ENCODE results near the gene NPR3.

The NPR3 gene

DNA sequence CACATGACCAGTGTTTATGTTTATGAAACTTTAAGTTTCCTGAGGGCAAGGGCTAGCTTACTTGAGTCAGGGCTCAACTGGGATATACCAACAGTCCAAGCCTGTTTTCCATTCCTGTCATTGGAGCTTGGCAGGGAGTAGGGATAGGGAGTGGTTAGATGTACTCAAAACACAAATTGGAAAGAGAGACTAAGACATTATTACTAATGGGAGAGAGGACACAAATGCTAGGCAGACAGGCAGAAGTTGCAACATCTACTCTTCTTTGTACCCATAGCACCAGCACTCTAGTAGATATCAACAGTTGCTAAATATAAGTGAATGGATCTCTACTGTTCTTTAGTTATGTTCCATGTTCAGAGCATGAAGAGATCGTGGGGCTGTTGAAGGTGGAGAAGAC is 62.8 kb downstream of the NPR3 start:
- DNase-seq (ENCODE audit: insufficient read length, low spot score), result no peak
- FAIRE-seq, result no peak
- TF ChIP-seq POLR2A (IDR thresholded peaks at IDR 0.05; ENCODE audit: low read depth, low read length), result no peak
- no peak for TF ChIP-seq PAX5 (IDR thresholded peaks at IDR 0.05; ENCODE audit: insufficient read depth, low read length, severe bottlenecking)
- no peak for TF ChIP-seq POLR2AphosphoS5 (IDR thresholded peaks at IDR 0.05; ENCODE audit: low read depth, low read length)
- no peak for TF ChIP-seq POU2F2 (IDR thresholded peaks at IDR 0.05; ENCODE audit: low read depth, low read length)
- no peak for TF ChIP-seq TAF1 (IDR thresholded peaks at IDR 0.05; ENCODE audit: low read depth, low read length)
- no peak for TF ChIP-seq SPI1 (IDR thresholded peaks at IDR 0.05; ENCODE audit: low read depth, low read length)

DNA sequence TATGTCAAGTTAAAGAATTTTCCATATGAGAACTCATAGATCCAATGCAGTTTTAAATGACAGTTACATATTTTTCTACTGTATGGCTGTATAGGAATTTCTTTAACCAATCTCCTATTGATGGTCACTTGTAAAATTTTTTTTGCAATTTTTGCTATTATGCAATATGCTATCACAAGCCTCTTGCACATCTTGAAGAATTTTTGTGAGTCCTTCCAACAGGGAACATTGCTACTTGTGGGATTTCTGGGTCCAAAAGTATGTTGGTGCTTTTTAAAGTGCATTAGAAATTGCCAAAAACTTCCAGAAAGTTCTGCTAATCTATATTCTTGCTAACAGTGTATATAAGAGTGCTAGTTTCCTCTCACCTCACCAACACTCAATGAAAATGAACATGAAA is 65.1 kb downstream of the NPR3 start:
- FAIRE-seq (no peak), DNase-seq (ENCODE audit: insufficient read length, low spot score) (no peak)
- TF ChIP-seq POU2F2 (IDR thresholded peaks at IDR 0.05; ENCODE audit: low read depth, low read length), result no peak
- no peak for TF ChIP-seq POLR2AphosphoS5 (IDR thresholded peaks at IDR 0.05; ENCODE audit: low read depth, low read length)
- no peak for TF ChIP-seq TAF1 (IDR thresholded peaks at IDR 0.05; ENCODE audit: low read depth, low read length)
- TF ChIP-seq POLR2A (IDR thresholded peaks at IDR 0.05; ENCODE audit: low read depth, low read length), result no peak
- TF ChIP-seq SPI1 (IDR thresholded peaks at IDR 0.05; ENCODE audit: low read depth, low read length), result no peak
- TF ChIP-seq PAX5 (IDR thresholded peaks at IDR 0.05; ENCODE audit: insufficient read depth, low read length, severe bottlenecking), result no peak

DNA sequence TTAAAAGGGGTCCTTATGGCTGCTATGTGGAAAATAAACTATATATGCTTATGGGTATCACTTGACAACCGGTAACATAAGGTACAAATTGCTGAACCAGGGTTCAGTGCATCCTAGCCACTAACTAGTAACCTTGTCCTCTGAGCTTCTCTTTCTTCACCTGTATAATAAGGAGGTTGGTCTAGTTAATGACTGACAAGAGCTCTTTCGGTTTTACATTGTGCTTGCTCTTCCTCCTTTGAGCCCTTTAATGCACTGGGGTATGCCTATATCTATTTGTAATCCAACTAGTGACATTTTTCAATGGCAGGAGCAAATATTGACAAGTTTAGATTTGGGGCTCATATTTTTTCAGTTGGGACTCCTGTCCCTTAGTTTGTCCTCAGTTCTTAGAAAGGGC is 66.1 kb downstream of the NPR3 start:
- no peak for DNase-seq (ENCODE audit: insufficient read length, low spot score)
- no peak for FAIRE-seq
- TF ChIP-seq PAX5 (IDR thresholded peaks at IDR 0.05; ENCODE audit: insufficient read depth, low read length, severe bottlenecking), result no peak
- no peak for TF ChIP-seq POLR2AphosphoS5 (IDR thresholded peaks at IDR 0.05; ENCODE audit: low read depth, low read length)
- no peak for TF ChIP-seq POU2F2 (IDR thresholded peaks at IDR 0.05; ENCODE audit: low read depth, low read length)

DNA sequence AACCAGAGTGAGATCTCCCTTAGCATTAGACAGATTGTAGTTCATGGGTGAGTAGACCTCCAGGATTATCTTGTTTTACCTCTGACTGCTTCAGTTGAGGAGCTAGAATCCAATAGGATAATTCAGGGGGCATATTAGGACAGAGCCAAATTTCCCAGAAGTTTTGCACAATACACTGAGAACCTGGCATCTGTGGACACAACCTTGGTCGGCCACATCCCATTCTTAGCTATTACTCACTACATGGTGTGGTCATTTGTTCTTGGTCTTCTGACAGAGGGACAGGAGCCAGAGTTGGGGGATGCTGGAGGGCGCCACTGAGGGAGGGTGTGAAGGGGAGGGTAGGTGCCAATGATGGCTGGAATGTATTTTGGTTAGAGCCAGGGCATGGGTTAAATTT is 66.6 kb downstream of the NPR3 start:
- TF ChIP-seq TAF1 (IDR thresholded peaks at IDR 0.05; ENCODE audit: low read depth, low read length) (no peak), SPI1 (IDR thresholded peaks at IDR 0.05; ENCODE audit: low read depth, low read length) (no peak), POLR2A (IDR thresholded peaks at IDR 0.05; ENCODE audit: low read depth, low read length) (no peak), POU2F2 (IDR thresholded peaks at IDR 0.05; ENCODE audit: low read depth, low read length) (no peak), POLR2AphosphoS5 (IDR thresholded peaks at IDR 0.05; ENCODE audit: low read depth, low read length) (no peak), PAX5 (IDR thresholded peaks at IDR 0.05; ENCODE audit: insufficient read depth, low read length, severe bottlenecking) (no peak)
- DNase-seq (ENCODE audit: insufficient read length, low spot score), result no peak
- FAIRE-seq, result no peak

DNA sequence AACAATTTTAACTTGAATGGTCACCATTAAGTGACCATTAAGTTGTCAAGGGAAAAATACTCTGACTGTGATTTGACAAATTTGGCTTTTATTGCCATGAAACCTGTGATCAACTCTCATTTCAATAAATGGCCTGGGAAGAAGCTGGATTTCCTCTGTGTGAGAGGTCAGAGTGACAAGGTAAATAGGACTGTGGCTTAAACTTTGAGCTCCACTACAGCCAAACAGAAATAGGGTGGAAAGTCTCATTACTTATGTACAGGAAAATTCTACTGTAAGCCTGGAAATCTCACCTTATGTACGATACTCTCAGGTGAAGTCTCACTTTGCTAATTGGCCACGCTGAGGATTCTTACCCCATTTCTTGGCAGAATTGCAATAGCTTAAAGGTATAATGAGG is 67.3 kb downstream of the NPR3 start:
- DNase-seq (ENCODE audit: insufficient read length, low spot score), result no peak
- no peak for TF ChIP-seq PAX5 (IDR thresholded peaks at IDR 0.05; ENCODE audit: insufficient read depth, low read length, severe bottlenecking)
- TF ChIP-seq POU2F2 (IDR thresholded peaks at IDR 0.05; ENCODE audit: low read depth, low read length), result no peak
- TF ChIP-seq POLR2AphosphoS5 (IDR thresholded peaks at IDR 0.05; ENCODE audit: low read depth, low read length), result no peak
- no peak for TF ChIP-seq POLR2A (IDR thresholded peaks at IDR 0.05; ENCODE audit: low read depth, low read length)
- TF ChIP-seq SPI1 (IDR thresholded peaks at IDR 0.05; ENCODE audit: low read depth, low read length), result no peak
- TF ChIP-seq TAF1 (IDR thresholded peaks at IDR 0.05; ENCODE audit: low read depth, low read length), result no peak
- FAIRE-seq, result no peak

DNA sequence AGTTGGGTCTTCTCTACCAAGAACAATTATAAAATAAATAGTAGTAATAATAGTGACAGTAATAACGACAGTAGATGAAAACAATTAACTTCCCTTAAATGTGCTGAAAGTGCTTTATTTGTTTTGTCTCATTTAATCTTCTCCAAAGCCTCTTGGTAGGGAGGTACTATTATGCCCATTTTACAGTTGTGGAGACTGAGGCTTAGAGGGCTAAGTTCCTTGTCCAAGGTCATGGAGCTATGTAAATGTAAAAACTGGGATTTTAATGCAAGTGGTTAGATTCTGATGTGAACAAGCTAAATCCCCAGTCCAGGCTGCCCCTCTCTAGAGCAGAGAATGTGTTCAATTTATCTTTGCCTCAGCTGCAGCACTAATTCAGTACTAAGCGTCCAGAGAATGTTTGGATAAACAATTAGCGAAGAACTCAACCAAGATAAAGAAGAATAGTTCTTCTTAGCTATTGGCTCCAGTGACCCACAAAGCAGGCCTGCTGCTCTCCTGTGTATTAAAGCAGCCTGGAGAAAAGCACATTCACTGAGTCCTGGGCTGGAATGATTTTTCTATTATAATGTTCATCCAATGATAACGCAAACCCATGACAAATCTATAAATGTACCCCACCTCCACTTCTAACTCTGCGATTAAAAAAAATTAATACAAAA is 68.8 kb downstream of the NPR3 start:
- FAIRE-seq, result no peak
- TF ChIP-seq POU2F2 (IDR thresholded peaks at IDR 0.05; ENCODE audit: low read depth, low read length), result no peak
- TF ChIP-seq POLR2A (IDR thresholded peaks at IDR 0.05; ENCODE audit: low read depth, low read length), result no peak
- no peak for TF ChIP-seq TAF1 (IDR thresholded peaks at IDR 0.05; ENCODE audit: low read depth, low read length)
- no peak for TF ChIP-seq PAX5 (IDR thresholded peaks at IDR 0.05; ENCODE audit: insufficient read depth, low read length, severe bottlenecking)
- no peak for TF ChIP-seq SPI1 (IDR thresholded peaks at IDR 0.05; ENCODE audit: low read depth, low read length)
- no peak for TF ChIP-seq POLR2AphosphoS5 (IDR thresholded peaks at IDR 0.05; ENCODE audit: low read depth, low read length)
- DNase-seq (ENCODE audit: insufficient read length, low spot score), result no peak

DNA sequence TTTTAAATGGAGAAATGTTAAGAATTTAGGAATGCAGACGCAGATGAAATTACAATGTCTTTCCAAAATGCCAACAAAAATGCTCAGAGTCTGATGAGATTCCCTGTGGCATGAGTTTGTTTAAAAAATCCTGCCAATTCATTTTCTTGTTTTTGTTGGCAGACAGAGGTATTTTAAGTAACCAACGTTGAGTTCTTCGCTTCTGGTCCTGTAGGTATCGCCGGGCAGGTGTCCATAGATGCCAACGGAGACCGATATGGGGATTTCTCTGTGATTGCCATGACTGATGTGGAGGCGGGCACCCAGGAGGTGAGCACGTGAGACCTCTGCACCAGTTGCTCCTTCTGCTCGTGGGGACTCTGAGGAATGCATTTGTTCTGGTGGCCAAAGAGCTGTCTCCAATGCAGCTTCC is 69.4 kb downstream of the NPR3 start:
- DNase-seq (ENCODE audit: insufficient read length, low spot score) (no peak), FAIRE-seq (no peak)
- no peak for TF ChIP-seq POLR2A (IDR thresholded peaks at IDR 0.05; ENCODE audit: low read depth, low read length)
- TF ChIP-seq TAF1 (IDR thresholded peaks at IDR 0.05; ENCODE audit: low read depth, low read length), result no peak
- no peak for TF ChIP-seq SPI1 (IDR thresholded peaks at IDR 0.05; ENCODE audit: low read depth, low read length)
- no peak for TF ChIP-seq POU2F2 (IDR thresholded peaks at IDR 0.05; ENCODE audit: low read depth, low read length)
- no peak for TF ChIP-seq POLR2AphosphoS5 (IDR thresholded peaks at IDR 0.05; ENCODE audit: low read depth, low read length)
- no peak for TF ChIP-seq PAX5 (IDR thresholded peaks at IDR 0.05; ENCODE audit: insufficient read depth, low read length, severe bottlenecking)

DNA sequence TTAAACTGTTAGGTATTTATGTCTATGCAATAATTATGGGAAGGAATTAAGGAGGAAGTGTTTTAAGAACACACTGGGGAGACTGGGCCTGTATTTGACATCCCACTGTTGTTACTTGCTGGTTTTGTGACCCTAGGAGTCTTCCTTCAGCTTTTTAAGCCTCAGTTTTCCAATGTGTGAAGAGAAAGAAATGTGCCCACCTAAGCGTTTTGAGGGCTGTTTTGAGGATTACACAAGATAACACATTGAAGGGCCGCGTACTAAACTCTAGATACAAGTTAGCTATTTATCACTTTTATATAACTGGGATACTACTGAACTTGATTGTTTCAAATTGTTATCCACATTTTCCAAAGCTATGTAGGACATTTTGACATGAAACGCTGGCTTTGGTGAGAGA is 72.5 kb downstream of the NPR3 start:
- DNase-seq (ENCODE audit: insufficient read length, low spot score) (no peak), FAIRE-seq (no peak)
- no peak for TF ChIP-seq PAX5 (IDR thresholded peaks at IDR 0.05; ENCODE audit: insufficient read depth, low read length, severe bottlenecking)
- no peak for TF ChIP-seq TAF1 (IDR thresholded peaks at IDR 0.05; ENCODE audit: low read depth, low read length)
- no peak for TF ChIP-seq SPI1 (IDR thresholded peaks at IDR 0.05; ENCODE audit: low read depth, low read length)
- no peak for TF ChIP-seq POLR2AphosphoS5 (IDR thresholded peaks at IDR 0.05; ENCODE audit: low read depth, low read length)
- no peak for TF ChIP-seq POU2F2 (IDR thresholded peaks at IDR 0.05; ENCODE audit: low read depth, low read length)
- TF ChIP-seq POLR2A (IDR thresholded peaks at IDR 0.05; ENCODE audit: low read depth, low read length), result no peak

DNA sequence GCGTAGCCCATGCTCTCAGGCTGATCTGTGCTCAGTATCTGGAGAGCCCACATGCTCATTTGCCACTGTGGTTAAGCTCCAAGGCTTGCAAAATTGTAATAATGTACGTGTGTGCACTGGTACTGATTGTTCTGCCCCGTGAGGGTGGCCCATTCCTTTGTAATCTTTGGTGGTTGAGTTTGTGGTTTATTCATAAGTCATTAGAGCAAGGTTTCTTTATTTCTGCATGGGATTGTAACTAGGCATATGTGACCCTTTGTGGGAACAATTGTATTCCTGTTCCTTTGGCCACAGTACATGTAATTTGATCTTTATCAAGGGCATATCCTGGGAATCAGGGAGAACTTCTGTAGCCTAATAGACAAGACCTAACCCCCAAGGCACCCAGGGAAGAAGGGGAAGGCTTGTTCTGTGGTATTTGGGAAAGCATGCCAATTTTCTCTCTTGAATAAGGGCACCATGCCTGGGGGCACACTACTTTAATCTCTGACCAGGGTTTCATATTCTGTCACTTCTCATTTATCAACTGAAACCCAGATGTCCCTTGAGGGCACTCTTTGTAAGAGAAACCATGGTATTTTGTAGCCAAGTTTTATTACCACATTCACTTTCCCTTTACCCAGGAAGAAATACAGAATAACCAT is 74.6 kb downstream of the NPR3 start:
- DNase-seq (ENCODE audit: insufficient read length, low spot score) (no peak), FAIRE-seq (no peak)
- no peak for TF ChIP-seq POLR2AphosphoS5 (IDR thresholded peaks at IDR 0.05; ENCODE audit: low read depth, low read length)
- no peak for TF ChIP-seq PAX5 (IDR thresholded peaks at IDR 0.05; ENCODE audit: insufficient read depth, low read length, severe bottlenecking)
- no peak for TF ChIP-seq POU2F2 (IDR thresholded peaks at IDR 0.05; ENCODE audit: low read depth, low read length)
- TF ChIP-seq POLR2A (IDR thresholded peaks at IDR 0.05; ENCODE audit: low read depth, low read length), result no peak
- TF ChIP-seq TAF1 (IDR thresholded peaks at IDR 0.05; ENCODE audit: low read depth, low read length), result no peak
- TF ChIP-seq SPI1 (IDR thresholded peaks at IDR 0.05; ENCODE audit: low read depth, low read length), result no peak

Data from GM12891 (cell line).